GM19372 (cell line): ENCODE results near the gene ZBTB16.

Experiments used
- ATAC-seq: cut with Tn5 transposase; IDR thresholded peaks from one replicate; pipeline ENCODE4 v1.9.1; 2021; ENCODE audit warnings: mild to moderate bottlenecking, low read depth, moderate library complexity; ENCODE audit not compliant: unreplicated experiment

The ZBTB16 gene

GRCh38 chr11:114161486-114162250, 102.2 kb downstream of the ZBTB16 start:
- ATAC-seq = no peak

- ATAC-seq = no peak
Observed at GRCh38 chr11:114162719-114163123, 103.2 kb downstream of the ZBTB16 start.

GRCh38 chr11:114163229-114163631, 103.7 kb downstream of the ZBTB16 start:
- no peak for ATAC-seq

GRCh38 chr11:114163830-114164401, 104.4 kb downstream of the ZBTB16 start:
- no peak for ATAC-seq

- ATAC-seq = no peak
Observed at GRCh38 chr11:114164546-114164945, 105.0 kb downstream of the ZBTB16 start.

- no peak for ATAC-seq
Observed at GRCh38 chr11:114165326-114166230, 106.1 kb downstream of the ZBTB16 start.

GRCh38 chr11:114166362-114166761, 106.9 kb downstream of the ZBTB16 start:
- no peak for ATAC-seq

GRCh38 chr11:114166897-114167323, 107.4 kb downstream of the ZBTB16 start:
- no peak for ATAC-seq

- ATAC-seq = no peak
Observed at GRCh38 chr11:114167355-114167754, 107.8 kb downstream of the ZBTB16 start.

GRCh38 chr11:114167771-114168448, 108.4 kb downstream of the ZBTB16 start:
- no peak for ATAC-seq

- ATAC-seq = no peak
Observed at GRCh38 chr11:114168691-114169090, 109.2 kb downstream of the ZBTB16 start.

- ATAC-seq = no peak
Observed at GRCh38 chr11:114169321-114169749, 109.8 kb downstream of the ZBTB16 start.

GRCh38 chr11:114169821-114170220, 110.3 kb downstream of the ZBTB16 start:
- ATAC-seq = no peak

GRCh38 chr11:114170226-114170625, 110.7 kb downstream of the ZBTB16 start:
- ATAC-seq = no peak

GRCh38 chr11:114171257-114172054, 111.9 kb downstream of the ZBTB16 start:
- no peak for ATAC-seq

GRCh38 chr11:114172055-114172861, 112.7 kb downstream of the ZBTB16 start:
- ATAC-seq = no peak

- ATAC-seq = no peak
Observed at GRCh38 chr11:114172871-114173444, 113.4 kb downstream of the ZBTB16 start.

GRCh38 chr11:114173843-114174242, 114.3 kb downstream of the ZBTB16 start:
- no peak for ATAC-seq
